Stimulated activated CD4-positive, alpha-beta T cell treated with anti-CD3 and anti-CD28 coated beads, Interleukin-4, amount 100 ng/mL, for 4 hours (primary cell): ENCODE results near the gene CHST9.
"Not testable (repeated sequence)": the region's sequence is repeated elsewhere in the genome, so short reads cannot be mapped to it uniquely, and the experiment has no call there.

ENCODE experiments used
- DNase-seq, 2 experiments: peaks; one replicate each; pipeline ENCODE4 v3.0.0-alpha.2; 2020

The CHST9 gene, protein sequence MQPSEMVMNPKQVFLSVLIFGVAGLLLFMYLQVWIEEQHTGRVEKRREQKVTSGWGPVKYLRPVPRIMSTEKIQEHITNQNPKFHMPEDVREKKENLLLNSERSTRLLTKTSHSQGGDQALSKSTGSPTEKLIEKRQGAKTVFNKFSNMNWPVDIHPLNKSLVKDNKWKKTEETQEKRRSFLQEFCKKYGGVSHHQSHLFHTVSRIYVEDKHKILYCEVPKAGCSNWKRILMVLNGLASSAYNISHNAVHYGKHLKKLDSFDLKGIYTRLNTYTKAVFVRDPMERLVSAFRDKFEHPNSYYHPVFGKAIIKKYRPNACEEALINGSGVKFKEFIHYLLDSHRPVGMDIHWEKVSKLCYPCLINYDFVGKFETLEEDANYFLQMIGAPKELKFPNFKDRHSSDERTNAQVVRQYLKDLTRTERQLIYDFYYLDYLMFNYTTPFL

DNA sequence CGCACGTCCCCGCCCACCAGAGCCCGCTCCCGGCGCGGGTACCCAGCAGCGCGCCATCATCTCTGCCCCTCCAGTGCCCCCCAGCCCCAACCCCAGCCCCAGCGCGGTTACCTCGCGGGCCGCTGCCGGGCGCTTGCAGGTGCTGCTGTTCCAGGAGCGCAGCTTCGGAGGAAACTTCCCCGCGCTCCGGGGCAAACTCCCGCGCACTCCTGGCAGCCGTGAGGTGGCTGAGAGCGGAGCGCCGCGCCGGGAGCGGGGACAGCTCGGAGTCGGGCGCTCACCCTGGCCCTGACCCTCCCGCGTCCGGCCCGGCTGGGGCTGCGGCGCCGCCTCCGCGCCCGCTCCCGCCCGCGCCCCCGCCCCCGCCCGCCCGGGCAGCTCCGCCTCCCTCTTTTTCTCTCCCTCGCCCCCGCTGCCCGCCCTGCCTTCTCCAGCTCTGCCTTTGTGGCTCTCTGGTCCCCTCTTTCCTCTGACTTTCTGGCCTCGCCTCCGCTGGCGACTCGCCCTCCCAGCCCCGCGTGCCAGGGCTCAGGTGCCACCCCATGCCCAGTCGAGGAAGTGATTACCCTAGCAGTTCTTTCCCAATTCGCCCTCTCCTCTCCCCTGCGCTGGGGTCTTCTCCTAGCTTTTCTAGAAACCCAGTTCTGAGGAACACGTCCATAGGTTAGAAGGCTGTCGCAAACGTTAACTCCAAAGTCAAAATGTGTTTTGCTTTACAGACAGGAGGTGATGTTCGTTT lies at the start of gene CHST9:
Gene CHST9, minus strand, starts transcription at position 284 of the 739 bp plus-strand sequence. CDS start 42,499 bp downstream, outside the sequence.
- DNase-seq, result no peak

DNA sequence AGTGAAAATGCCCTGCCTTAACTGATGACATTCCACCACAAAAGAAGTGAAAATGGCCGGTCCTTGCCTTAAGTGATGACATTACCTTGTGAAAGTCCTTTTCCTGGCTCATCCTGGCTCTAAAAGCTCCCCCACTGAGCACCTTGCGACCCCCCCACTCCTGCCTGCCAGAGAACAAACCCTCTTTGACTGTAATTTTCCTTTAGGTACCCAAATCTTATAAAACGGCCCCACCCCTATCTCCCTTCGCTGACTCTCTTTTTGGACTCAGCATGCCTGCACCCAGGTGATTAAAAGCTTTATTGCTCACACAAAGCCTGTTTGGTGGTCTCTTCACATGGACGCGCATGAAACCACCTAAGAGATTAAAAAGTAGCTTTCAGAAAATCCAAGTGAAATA lies 47.2 kb upstream of the CHST9 start:
- DNase-seq, result not testable (repeated sequence)

DNA sequence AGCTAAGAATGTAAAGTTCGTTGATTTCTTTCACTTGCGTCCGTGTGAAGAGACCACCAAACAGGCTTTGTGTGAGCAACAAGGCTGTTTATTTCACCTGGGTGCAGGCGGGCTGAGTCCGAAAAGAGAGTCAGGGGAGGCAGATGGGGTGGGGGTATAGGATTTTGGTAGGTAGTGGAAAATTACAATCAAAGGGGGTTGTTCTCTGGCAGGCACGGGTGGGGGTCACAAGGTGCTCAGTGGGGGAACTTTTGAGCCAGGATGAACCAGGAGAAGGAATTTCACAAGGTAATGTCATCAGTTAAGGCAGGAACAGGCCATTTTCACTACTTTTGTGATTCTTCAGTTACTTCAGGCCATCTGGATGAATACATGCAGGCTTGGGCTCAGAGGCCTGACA lies 46.6 kb upstream of the CHST9 start:
- not testable (repeated sequence) for DNase-seq

DNA sequence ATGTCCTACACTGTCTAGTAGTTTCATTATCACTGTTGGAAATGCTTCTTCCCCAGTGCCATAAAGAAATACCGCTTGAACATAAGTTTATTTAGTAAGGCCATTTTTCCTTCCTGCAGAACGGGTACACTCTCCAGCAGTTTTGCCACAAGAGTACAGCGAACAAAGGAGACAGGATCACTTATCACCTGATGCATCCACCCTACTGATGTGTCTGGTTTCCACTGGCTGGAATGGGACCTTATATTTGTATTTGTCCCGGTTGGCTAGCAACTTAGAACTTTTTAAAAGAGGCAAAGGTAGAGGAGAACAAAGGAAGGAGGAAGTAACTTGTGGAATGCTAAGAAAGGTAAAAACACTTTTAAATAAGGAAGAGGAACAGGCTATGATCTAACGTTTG lies 46.1 kb upstream of the CHST9 start:
- not testable (repeated sequence) for DNase-seq

DNA sequence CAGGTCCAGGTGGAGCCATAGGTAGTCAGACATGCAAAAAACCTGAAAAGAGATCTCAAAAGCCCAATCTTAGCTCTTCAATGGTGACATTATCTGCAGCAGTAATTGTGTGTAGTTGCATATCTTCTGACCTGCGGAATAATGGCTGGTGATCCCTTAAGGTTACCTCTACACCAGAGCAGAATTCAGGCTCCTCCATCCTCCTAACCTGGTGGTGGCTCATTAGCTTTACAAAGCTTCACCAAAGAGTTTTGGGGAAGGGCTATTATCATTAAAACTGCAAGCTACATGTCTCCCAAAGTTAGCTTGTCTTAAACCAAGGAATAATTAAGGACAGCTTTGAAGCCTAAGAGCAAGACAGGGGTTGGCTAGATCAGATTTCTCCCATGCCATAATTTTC lies 42.6 kb upstream of the CHST9 start:
- no peak for DNase-seq

DNA sequence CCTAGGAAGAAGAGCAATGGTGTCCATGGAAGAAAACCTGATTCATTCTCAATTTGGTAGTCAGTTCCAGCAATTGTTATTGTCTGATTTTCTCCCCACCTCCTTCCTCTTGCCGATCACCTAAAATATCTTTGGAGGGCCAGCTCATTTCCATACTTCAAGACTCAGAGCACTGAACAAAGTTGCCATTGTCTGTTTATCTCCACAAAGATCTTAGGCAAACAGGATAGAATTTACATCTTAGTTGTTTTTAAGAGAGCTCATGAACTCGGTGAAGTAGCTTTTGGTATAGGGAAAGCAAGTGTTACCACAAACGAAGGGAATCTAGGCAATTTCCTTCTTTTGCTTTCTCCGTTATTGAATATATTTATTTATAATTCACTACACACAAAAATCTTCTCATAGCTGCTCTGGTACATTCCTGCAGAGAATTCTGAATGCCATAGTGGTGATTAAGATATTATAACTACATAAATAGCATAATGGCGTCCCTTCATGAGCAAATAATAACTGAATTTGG lies 41.5 kb upstream of the CHST9 start:
- no peak for DNase-seq

DNA sequence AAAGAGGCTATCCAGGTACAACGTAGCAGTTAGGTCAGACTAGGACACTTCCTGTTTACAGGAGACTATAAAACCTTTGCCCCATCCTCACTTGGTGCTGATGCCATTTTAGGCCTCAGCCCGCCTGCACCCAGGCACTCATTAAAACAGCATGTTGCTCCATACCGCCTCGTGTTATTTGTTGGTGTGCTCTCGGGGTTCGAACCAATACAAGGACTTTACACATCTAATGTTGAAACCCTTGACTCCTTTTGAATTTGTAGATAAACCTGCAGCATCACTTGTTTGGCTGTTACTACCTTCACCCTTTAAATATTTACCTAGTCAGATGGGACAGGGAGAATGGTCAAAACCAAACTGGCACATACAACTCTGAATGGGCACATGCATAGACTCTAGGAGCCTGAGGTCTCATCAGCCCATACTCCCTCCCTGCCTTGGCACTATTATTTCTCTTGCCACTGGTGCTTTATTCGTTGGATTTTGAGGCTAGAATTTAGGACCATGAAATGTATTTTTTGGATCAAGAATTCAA lies 40.9 kb upstream of the CHST9 start:
- no peak for DNase-seq

DNA sequence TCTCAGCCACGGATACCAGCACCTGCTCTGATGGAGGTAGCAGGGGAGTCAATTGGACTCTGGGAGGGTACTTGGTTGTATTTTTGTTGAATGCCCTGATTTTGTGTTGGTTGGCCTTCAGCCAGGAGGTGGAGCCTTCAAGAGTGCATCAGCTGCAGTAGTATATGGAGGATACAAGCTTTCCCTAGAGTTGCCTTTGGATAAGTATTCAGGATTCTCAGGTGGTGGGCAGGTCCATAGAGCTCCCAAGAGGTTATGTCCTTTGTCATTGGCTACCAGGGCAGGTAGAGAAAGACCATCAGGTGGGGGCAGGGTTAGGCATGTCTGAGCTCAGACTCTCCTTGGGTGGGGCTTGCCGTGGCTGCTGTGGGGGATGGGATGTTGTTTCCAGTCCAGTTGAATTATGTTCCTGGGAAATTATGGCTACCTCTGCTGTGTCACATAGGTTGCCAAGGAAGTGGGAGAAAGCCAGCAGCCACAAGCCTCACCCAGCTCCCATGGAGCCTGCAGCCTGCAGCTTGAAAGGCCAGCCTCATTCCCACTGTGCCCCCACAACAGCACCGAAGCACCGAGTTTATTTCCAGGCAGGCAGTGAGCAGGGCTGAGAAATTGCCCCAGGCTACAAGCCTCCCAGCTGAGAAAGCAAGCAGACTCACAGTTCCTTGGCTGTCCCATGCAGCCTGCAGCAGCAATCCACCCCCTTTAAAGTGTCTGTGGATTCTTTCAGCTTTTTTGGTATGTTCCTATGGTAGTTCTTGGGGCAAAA lies 38.6 kb upstream of the CHST9 start:
- DNase-seq, result no peak

DNA sequence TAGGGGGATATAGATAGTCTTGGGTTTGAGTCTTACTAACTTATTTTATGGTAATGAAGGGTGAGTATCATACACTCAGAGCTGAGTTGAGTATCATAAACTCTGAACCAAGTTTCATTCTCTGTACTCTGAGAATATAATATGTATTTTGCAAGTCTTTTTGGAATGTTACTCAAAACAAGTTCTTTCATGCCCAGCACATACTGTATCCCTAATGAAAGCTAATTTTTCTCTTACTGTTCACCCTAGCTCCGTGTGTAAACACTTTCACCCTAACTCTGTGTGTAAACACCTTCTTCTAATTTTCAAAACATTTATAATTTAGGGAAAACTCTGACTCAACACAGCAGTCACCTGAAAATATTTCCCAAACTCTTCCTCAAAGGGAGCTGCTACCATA lies 29.7 kb upstream of the CHST9 start:
- DNase-seq, result no peak

DNA sequence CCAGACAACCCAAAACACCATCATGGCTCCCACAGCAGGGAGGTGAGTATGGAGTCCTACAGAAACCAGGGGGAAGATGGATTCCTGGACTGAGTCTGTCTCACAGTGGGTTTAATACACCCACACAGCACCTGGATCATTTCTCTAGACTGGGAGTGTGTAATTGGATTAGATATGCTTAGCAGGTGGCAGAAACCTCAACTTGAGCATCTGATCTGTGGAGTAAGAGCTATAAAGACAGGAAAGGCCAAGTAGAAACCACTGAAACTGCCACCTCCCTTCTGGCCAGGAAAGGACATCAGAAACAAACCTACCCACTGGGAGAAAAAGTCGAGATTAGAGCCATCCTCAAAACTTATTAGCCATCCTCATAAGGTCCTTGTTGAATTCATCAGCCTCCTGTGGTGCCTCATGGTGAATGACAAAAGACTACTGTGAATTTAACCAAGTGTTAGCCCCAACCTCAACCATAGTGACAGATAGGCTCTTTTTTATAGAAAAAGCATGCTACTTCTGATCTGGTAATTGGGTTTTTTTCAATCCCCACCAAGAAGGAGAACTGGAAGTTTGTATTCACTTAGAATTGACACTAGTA lies 28.1 kb upstream of the CHST9 start:
- no peak for DNase-seq

DNA sequence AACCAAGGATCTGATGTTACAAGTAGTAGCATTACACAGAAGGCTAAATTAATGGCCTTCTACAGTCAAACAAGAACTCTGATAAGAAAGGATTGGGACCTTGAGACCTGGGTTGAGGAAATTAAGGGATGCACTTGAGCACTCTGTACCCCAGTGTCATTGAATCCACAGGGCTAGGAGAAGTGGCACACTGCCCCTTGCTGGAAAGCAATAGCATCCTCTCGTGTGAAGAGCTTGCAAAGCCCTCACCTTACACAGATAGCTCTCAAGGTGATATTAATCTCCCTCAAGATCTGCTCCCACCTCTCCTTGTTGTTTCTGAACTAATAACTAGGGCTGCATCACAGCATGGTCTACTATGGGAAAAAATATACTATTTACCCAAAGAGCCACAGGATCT lies 26.5 kb upstream of the CHST9 start:
- DNase-seq, result no peak

DNA sequence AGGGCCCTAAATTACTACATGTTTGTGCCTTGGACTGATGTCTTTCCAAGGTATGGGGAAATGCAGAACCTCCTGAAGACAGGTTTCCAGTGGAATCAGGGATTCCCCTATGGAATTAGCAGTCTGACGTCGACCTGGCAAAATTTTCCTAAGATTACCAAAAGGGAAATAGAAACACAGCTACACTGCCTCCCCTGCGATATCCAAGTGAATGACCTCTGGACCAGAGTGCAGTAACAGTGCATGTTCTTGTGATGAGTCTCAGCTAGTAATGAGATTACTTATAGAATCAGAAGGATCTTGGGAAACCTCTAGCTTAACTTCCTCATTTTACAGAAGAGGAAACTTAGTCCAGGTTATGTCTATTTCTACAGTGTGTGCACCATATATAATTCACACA lies 21.3 kb upstream of the CHST9 start:
- no peak for DNase-seq

DNA sequence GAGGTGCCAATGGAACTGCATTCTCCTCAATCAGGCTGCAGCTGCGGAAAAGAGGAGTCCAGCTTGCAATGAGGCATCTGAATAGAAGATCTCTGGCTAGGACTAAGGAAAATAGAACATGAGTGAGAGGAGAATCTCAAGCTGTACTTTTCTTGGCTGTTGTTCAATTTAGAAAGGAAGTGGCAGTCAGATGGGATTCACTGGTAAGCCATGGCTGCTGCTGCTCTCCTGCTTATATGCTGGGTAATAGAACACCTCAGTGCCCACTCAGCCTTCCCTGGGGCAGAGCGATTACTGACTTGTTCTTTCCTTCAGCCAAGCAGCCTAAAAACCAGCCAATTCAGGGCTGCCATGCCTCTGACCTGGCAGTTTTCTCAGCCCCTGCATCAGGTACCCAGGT lies 17.6 kb upstream of the CHST9 start:
- no peak for DNase-seq

DNA sequence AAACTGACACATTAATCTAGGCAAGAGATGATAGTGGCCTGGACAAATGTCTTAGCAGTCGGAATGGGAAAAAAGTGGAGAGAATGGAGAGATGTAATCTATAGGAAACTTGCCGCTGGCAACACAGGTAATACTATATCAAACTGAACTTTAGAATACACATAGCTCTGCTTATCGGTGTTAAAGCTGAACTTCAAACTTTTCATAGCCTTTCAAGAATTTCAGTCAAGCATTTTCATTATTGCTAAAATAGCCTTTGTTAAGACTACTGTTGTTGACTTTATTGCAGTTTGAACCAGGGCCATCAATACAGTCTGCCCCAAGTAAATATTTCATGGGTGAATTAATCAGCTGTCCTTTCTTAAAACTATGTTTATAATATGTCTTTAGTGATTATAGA lies 12.9 kb upstream of the CHST9 start:
- no peak for DNase-seq

DNA sequence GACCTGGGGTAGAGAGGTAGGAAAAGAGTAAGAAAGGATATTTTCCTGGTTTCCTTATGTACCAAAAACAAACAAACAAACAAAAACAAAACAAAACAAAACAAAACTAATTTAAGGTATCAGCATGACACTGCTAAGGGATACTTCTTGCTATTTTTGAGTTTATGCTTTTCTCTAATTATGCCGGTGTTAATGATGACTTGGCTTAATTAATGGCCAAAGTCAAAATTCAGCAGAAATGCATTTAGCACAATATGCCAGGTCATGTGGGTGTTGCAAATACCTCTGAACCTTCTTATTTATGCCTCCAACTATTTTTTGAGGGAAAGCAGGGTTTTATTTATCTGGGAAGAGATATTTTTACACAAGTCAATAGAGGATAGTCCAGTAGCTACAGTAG lies 3.2 kb upstream of the CHST9 start:
- DNase-seq, result no peak

DNA sequence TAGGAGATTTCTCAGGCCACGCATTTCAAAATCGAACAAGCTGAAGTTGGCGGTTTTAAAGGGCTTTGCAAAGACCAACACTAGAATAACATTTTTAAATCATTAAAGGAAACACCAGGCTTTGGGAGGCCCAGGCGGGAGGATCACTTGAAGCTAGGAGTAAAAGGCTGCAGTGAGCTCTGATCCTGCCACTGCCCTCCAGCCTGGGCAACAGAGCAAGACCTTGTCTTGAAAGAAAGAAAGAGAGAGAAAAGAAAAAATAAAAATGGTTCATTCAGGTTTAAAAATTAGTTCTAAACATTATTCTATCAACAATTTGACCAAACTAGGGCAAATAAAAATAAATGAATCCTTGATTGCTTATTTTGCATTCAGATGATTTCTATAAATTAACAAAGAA lies 789 bp upstream of the CHST9 start:
- no peak for DNase-seq

DNA sequence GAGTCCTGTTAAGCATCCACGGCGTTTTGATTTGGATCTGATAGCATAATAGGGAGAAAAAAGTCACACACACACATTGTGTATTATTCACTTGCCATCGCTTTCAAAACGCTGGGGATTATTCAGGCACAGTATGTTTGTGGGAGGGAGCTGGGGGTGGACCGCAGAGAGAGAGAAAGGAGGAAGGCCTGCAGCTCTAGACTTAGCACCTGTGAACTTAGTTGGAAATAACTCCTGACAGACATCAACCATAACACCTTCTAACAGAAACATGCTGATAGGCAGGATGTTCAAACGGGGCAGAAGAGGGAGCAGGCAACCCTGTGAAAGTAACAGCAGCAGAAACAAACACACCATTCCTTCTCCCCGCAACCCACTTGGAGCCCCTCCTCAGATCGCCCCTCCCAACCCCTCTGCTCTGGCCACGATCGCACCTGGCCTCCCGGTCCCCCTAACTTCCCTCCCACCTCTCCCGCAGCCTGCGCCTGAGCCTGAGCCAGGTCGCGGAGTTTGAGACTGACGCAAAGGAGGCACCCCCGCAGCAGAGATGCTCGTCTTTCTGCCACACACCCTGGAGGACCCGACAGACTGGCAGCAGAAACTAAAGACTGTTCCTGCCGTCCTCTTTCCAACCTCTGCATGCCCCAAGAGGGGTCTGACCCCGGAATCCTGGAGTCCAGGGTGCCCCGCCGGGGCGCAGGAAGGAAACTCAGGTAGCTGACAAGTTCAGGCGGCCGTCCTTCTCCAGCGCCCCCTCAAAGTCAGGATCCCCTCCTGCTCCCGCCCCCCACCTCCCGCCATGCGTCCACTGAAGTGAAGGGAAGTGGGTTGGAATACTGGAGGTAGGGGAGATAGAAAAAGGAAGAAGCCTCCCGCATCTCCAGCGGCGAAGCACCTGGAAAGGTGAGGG lies 738 bp downstream of the CHST9 start:
- DNase-seq, result no peak

DNA sequence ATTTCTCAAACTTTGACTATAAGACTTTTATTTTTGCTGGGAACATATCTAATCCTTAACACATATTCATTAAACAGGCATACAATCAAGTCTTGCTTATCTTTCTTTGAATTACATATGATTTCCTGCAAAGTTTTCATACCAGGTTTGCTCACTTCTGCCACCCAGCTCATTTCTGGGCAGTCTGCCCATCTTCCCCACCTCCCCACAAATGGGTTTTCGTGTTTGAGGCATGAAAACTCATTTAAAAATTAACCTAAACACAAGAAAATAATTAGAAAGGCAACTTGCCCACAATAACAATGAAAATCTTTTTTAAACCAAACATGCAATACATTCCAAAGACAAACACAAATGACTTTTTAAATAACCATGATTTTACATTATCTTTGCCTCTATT lies 3.4 kb downstream of the CHST9 start:
- no peak for DNase-seq

DNA sequence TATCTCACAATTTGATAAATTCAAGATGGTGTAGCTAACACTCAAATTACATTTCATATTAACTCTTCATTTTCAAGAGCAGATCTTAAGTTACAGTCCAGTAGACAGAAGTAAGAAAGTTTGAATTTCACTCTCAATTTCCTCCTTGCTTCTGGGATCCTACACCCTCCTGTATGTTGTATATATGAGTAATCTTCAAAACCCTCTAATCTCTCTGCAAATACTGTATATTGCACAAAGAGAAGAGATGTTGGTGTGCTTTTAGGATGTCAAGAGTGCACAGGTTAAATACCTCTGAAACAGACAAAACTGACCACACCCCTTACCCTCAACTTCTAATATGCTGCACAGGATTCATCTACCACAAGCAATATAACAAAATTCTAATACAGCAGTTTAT lies 6.7 kb downstream of the CHST9 start:
- no peak for DNase-seq

DNA sequence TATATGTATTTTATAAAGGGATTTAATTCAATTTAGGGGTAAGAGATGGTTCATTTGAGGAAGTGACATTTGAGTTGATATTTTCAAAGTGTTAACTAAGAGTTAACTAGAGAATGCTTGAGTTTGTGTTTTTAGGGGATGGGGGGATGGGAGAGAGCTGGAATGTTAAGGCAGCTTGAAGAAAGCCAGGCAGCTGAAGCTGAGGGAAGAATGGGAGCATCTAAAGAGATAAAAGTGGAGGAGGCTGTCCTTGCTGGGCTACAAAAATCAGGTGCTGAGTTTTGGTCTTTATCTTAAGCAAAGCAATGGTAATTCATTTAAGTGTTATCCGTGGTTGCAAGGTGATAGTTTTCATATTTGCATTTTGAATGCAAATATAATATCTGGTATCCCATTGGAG lies 9.2 kb downstream of the CHST9 start:
- DNase-seq, result no peak

DNA sequence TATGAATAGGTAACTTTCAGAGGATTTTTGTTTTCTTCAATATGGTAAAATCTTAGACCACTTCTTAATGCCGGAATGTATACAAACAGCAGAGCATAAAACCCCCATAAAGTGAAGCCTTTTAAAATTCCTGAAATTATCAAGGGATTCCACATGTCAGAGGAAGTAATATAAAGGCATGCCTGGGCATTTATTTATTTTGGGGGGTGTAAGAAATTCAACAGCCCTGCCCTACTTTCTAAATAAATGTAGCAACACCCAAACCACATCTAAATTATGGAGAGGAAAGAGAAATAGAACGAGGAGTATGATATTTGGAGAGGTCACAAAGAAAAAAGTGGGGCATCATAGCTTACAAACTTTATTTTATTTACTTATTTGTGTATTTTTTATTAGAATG lies 9.9 kb downstream of the CHST9 start:
- no peak for DNase-seq

DNA sequence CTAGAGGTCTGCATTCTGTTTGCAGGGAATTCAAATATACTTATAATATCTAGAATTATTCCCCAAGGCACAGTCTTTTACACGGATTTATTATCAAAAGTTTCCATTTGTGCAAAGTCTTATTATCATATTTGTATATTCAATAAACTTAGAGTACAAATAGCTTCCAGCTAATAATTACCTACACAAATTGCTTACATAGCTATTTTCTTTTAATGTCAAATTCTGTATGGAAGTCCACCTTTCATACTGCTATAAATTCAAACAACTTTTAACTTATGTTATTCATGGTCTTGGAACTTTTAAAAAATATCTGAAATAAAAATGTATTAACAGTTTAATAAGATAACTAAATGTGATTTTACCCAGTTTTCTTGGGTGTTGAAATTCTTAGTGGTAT lies 13.1 kb downstream of the CHST9 start:
- DNase-seq, result no peak
